Hippocampal formation (tissue), 2 donors: ENCODE measurements around the gene KLHL28.
A peak's percentile ranks its signal among the peaks of the same experiment; 100 is the strongest.
"Not testable (repeated sequence)": the region's sequence is repeated elsewhere in the genome, so short reads cannot be mapped to it uniquely, and the experiment has no call there.

Experiments used
- DNase-seq, 2 donors: peaks; one replicate each; lab custom pipeline; 2025; lab: John Stamatoyannopoulos, UW

The KLHL28 gene

DNA sequence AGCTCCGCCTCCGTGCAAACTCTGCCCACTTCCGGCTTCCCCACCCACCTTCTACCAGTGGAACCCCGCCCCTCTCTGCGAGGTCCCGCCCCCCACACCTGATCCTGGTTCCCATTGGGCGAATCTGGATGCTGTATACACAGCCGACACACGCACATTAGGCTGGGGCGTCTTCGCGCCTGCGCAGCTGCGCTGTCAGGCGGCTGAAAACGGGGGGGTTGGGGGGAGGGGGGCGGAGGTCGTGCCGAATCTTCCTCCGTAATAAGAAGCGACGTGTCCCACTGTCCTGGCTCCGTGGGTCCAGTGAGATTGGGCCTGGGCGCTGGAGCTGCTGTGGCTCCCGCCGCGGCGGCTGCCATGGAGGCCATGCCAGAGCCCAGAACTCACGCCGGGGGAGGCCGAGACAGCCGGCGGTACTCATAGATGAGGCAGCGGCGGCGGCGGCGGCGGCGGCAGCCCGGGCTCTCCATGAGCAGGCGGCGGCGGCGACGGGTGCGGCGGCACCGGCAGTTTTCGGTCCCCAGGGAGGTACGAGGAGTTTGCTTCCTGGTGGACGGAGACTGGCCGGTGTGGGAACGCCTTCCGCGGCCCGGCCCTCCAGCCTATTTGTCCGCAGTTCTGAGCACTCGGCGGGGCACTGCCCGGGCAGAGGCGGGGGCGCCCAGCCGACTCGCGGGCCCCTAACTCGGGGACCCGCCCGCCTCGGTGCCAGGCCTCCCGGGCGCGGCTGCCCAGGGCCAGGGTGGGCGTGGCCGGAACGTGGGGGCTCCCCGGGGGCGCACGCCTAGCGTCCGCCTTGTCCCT is 64.5 kb downstream of the KLHL28 start:
- DNase-seq = peak; percentile 95 to 96

DNA sequence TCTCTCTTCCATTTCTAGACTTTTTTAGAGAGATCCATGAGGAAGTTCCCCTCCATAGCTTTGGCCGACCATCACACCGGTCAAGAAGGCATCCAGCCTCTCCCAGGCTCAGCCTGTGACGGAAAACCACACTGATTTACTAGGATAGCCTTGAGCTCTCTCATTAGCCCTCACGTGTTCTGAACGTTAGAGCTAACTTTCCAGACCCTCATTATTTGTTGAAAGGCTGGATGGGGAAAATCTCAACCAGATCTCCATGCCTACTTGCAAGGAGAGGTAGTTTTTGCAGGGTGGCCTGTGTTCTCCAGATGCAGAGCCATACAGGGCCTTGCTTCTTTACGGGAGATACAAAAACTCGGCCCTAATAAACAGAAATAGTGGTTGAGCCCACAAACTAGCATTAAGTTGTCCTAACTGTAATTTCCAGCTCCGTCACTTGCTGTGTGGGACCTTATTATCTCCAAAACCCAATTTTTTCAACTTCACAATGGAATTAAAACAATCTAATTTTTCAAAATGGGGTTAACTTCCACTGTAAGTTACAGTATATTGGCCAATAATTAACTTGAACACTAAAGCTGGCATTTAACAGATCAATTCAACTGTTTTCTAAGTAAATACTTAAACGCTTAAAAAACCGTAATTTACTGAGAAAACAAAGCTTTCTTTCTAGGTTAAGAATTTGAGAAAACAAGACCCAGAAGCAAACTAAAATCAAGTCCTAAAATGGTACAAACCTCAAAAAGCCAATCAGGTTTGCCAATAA is 65.3 kb downstream of the KLHL28 start:
- no peak for DNase-seq

- no peak for DNase-seq
These were observed 66.0 kb downstream of the KLHL28 start for GRCh38 chr14:44895716-44896115.

- DNase-seq = no peak
These were observed 68.2 kb downstream of the KLHL28 start for GRCh38 chr14:44893535-44893934.

- DNase-seq = not testable (repeated sequence)
These were observed 69.9 kb downstream of the KLHL28 start for GRCh38 chr14:44891726-44892372.

DNA sequence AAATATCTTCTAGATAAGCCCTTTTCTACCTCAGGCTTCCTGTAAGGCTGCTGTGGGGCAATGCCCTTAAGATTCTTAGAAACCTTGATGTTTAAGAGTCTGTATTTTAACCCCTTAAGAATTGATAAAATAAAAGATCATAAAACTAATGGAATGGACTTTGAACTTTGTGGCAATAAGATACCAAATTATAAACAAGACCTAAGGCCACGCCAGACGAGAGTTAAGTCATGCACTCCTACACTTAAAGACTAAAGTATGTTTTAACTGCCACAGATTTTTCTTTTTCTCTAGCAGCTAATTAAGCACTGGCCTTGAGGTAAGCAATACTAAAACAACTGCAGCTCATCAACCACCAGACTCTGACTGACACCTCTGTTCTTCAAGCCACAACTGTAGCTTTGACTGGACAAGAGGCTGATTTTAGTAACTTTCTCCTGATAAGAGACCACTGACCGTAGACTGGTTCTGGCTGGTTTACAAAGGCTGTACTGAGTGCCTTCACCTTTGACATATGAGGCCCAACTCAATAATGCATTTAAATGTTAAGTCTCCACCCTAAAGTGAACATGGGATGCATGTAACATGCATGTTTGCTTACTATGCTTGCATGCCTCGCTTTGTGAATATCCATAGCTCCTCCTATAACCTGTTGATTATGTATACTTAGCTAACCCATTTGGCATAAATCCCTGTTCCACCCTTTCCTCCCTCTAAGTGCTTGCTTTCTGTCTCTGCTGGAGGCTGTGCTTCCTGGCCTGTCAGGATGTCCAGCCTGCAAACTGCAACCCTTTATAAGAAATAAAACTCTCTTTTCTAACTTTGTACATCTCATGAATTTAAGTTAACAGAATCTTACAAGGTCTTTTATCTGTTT is 71.9 kb downstream of the KLHL28 start:
- no peak for DNase-seq

DNA sequence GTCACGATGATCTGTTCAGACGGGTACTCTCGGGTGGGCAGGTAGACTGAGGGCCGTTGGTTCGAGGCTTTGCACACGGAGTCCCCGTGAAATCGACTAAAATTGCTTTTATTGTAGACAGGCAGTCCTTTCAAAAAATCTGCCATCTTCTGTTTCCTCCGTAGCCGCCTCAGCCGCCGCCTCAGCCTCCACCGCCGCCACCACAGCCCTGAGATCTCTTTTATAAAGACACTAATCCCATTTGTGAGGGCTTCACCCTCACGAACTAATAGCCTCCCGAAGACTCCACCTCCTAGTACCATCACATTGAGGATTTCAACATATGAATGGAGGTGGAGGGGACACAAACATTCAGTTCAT is 74.2 kb downstream of the KLHL28 start:
- DNase-seq = no peak

- DNase-seq = no peak
These were observed 74.7 kb downstream of the KLHL28 start for GRCh38 chr14:44886860-44887595.

DNA sequence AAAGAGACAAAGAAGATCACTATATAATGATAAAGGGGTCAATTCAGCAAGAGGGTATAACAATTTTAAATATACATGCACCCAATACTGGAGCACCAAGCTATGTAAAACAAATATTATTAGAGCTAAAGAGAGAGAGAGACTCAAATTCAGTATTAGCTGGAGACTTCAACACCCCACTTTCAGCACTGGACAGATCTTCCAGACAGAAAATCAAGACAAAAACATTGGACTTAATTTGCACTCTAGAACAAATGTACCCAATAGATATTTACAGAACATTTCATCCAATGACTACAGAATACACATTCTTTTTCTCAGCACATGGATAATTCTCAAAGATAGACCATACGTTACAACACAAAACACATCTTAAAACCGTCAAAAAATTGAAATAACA is 81.0 kb downstream of the KLHL28 start:
- no peak for DNase-seq
